ENCODE measurements around the gene FAM174B. TPM values are rescaled to one million over a fixed set of nuclear protein-coding genes. Genes with fewer than 3 reads are reported as not detected.
A peak's percentile ranks its signal among the peaks of the same experiment; 100 is the strongest.

The FAM174B gene
- total and polyA plus RNA-seq, 8 donors = 26.0 to 122 (median 64.7) TPM

DNA sequence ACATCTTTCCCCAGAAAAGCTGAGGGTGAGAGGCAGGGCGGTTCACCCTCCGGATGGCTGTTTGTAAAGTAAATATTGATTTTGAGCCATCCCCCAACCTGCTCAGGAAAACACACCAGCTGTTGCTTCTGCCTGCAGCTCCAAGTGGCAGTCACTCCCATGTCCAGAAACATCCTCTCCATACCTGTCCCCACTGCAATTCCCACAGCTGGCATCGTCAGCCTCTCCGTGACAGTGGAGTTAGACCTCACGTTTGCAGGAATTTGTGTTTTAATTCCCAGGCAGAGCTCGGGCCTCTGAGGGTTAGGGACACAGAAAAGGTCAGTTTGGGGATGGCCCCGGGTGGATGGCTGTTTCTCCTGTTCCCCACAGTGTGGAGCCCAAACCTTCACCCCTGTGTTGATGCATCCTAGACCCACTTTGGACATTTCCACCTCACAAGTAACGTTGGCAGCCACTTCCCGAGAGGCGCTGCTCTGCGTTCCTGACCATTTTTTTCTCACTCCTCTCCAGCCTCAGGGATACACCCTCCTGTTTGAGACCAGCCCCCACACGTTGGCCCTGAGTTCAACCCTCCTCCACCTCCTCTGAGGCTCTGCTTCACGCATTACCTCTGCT lies 11.8 kb upstream of the FAM174B start:
- peaks cover 15 to 29% (median 18%) of the 10 kb centered on the region in 3 donors for H3K4me1 ChIP-seq
- FAIRE-seq = no peak
- H3K27ac ChIP-seq = peak overlapping the region in 1 of 4 donors; percentile 4
- no peak for DNase-seq
- intact Hi-C loops (cut with DNase I) = no loop called here
- peak; percentile 25 to 72 (median 56) for ATAC-seq
- no peak overlapping the region for H3K4me3 ChIP-seq
- 40 to 42% methylated on average over 13 of the region's 13 CpGs for WGBS, 2 donors
- no peaks in the 10 kb centered on the region for H3K36me3 ChIP-seq
- no peaks in the 10 kb centered on the region for H3K27me3 ChIP-seq
- no peaks in the 10 kb centered on the region for H3K9me3 ChIP-seq
- TF ChIP-seq, protein P1, sequence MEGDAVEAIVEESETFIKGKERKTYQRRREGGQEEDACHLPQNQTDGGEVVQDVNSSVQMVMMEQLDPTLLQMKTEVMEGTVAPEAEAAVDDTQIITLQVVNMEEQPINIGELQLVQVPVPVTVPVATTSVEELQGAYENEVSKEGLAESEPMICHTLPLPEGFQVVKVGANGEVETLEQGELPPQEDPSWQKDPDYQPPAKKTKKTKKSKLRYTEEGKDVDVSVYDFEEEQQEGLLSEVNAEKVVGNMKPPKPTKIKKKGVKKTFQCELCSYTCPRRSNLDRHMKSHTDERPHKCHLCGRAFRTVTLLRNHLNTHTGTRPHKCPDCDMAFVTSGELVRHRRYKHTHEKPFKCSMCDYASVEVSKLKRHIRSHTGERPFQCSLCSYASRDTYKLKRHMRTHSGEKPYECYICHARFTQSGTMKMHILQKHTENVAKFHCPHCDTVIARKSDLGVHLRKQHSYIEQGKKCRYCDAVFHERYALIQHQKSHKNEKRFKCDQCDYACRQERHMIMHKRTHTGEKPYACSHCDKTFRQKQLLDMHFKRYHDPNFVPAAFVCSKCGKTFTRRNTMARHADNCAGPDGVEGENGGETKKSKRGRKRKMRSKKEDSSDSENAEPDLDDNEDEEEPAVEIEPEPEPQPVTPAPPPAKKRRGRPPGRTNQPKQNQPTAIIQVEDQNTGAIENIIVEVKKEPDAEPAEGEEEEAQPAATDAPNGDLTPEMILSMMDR (IDR thresholded peaks at IDR 0.05) = no peak

DNA sequence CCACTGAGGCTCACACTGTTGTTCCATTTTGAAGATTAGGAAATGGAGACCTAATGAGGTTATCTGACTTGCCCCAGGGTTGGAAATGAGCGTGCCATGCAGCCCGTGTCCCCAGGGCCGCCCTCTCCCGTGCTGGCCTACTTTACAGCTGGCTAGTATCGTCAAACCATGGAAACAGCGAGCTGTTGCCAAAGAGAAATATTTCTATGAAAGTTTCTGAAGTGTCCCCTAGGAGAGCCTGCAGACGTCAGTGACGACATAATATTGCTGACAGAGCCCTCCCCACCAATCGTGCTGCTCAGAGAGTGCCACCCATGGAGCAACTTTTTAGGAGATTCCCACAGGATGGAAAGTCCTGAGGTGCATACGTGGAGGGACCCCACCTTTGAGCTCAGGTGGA lies 11.2 kb upstream of the FAM174B start:
- TF ChIP-seq, protein P1 (IDR thresholded peaks at IDR 0.05) = no peak
- Histone ChIP-seq H3K27ac (peak overlapping the region in 1 of 4 donors; percentile 4), H3K4me1 (peaks cover 15 to 29% (median 18%) of the 10 kb centered on the region in 3 donors), H3K4me3 (no peak overlapping the region), H3K36me3 (no peaks in the 10 kb centered on the region), H3K9me3 (no peaks in the 10 kb centered on the region), H3K27me3 (no peaks in the 10 kb centered on the region)
- DNase-seq (peak in 2 of 6 donors; percentile 41 to 53), FAIRE-seq (no peak), ATAC-seq (peak; percentile 73 to 76 (median 74))
- intact Hi-C loops (cut with DNase I) = no loop called here
- WGBS, 2 donors = 15% methylated on average over 10 of the region's 10 CpGs

DNA sequence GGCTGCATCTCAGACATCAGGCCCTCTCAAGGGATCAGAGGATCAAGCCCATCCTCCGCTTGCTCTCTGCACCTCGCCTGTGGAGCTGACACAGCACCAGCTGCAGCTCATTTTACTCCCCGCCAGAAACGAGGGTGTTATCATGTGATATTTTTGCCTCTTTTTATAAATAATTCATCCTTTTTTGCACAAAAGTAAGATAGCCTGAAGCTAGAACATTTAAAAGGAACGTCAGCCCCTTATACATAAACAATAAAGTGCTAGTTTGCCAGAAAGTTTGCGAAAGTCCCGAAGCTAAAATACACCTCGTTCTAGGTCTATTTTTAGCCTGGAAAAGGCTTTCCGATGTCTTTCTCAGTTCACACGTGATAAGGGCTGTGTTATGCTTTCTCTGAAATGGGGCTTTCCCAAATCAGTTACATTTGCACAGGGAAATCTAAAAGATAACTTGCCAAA lies 9.6 kb upstream of the FAM174B start:
- WGBS, 2 donors = 4 to 9% methylated on average over 10 of the region's 10 CpGs
- intact Hi-C loops (cut with DNase I) = no loop called here
- FAIRE-seq = no peak

DNA sequence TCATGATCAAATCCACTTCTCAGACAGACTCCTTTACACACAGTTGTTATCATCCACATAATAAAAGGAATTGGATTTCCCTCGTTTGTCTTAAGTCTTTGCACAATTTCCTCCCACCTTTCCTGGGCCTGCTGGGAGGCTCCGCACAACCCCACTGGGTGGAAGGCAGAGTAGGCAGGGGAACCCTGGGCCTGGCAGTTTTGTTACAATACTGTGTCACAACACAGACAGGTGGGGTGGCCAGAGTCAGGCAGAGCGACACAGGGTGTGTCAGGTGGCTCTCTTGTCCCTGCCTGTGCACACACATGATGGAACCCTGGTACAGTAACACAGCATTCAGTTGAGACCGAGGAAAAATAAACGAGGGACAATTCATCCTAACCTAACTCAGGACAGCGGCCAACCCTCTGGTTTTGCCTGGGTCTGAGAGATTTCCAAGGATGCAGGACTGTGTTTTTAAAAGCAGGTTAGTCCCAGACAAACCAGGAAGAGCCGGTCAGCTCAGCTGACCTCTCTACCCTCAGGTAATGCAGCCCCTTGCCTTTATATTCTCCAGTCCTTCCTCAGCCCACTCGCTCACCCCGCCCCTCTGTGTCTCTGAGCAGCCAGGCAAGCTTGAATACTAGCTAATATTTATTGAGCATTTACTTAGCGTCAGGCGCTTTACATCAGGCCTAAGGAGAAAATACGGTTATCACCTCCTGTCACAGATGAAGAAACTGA lies 8.8 kb upstream of the FAM174B start:
- TF ChIP-seq, protein P1 (IDR thresholded peaks at IDR 0.05) = no peak
- ATAC-seq = no peak
- DNase-seq = no peak
- H3K9me3 ChIP-seq = no peaks in the 10 kb centered on the region
- H3K27ac ChIP-seq = no peak overlapping the region
- no peaks in the 10 kb centered on the region for H3K27me3 ChIP-seq
- H3K36me3 ChIP-seq = no peaks in the 10 kb centered on the region
- 84 to 85% methylated on average over 12 of the region's 12 CpGs for WGBS, 2 donors
- H3K4me1 ChIP-seq = peaks cover 15 to 29% (median 18%) of the 10 kb centered on the region in 3 donors
- no peak overlapping the region for H3K4me3 ChIP-seq
- no peak for FAIRE-seq
- intact Hi-C loops (cut with DNase I) = no loop called here

More for the DNA sequence above, 9.6 kb upstream of the FAM174B start:
- H3K27ac ChIP-seq = peak overlapping the region in 1 of 4 donors; percentile 17
- no peak overlapping the region for H3K4me3 ChIP-seq
- no peaks in the 10 kb centered on the region for H3K27me3 ChIP-seq
- DNase-seq = no peak
- H3K9me3 ChIP-seq = no peaks in the 10 kb centered on the region
- H3K36me3 ChIP-seq = no peaks in the 10 kb centered on the region
- H3K4me1 ChIP-seq = peaks cover 15 to 29% (median 18%) of the 10 kb centered on the region in 3 donors
- TF ChIP-seq, protein P1 (IDR thresholded peaks at IDR 0.05) = no peak
- peak; percentile 70 to 83 (median 76) for ATAC-seq
